Keratinocyte (primary cell): ENCODE results near the gene MDGA2. TPM values are rescaled to one million over a fixed set of nuclear protein-coding genes. Genes with fewer than 3 reads are reported as not detected.
"Not testable (repeated sequence)": the region's sequence is repeated elsewhere in the genome, so short reads cannot be mapped to it uniquely, and the experiment has no call there.

Source experiments
- DNase-seq: peaks from one replicate; pipeline ENCODE4 v3.0.0-alpha.2; 2011; ENCODE audit warnings: low read depth, missing footprints, low spot score
- FAIRE-seq: peaks from 2 replicates; lab custom pipeline; 2011; peaks lifted over from hg19 to GRCh38; lab: Jason Lieb, UNC
- H2AFZ ChIP-seq: 2 replicates; pipeline ENCODE4 v1.6.0; 2012; ENCODE audit warnings: low read length, control low read depth, inconsistent platforms; ENCODE audit not compliant: control insufficient read depth
- H3K27ac ChIP-seq: 2 replicates; pipeline ENCODE4 v1.5.1; 2011; ENCODE audit warnings: low read length; ENCODE audit not compliant: control insufficient read depth, insufficient read depth
- H3K27me3 ChIP-seq: 3 replicates; pipeline ENCODE4 v1.6.0; 2011; ENCODE audit warnings: low read length; ENCODE audit not compliant: control insufficient read depth, insufficient read depth; ENCODE audit errors: extremely low read depth
- H3K36me3 ChIP-seq, 2 experiments: 2 replicates in 1 of 2; 3 replicates in 1 of 2; pipeline ENCODE4 v1.5.1; 2011; ENCODE audit warnings: low read length in 2 of 2, mild to moderate bottlenecking in 1 of 2; ENCODE audit not compliant: control insufficient read depth in 2 of 2, insufficient read depth in 2 of 2; ENCODE audit errors: extremely low read depth in 1 of 2
- H3K4me1 ChIP-seq: 3 replicates; pipeline ENCODE4 v1.5.1; 2011; ENCODE audit warnings: low read length; ENCODE audit not compliant: control insufficient read depth, insufficient read depth; ENCODE audit errors: extremely low read depth
- H3K4me2 ChIP-seq: 3 replicates; pipeline ENCODE4 v1.6.0; 2011; ENCODE audit warnings: low read depth, low read length; ENCODE audit not compliant: control insufficient read depth, insufficient read depth; ENCODE audit errors: extremely low read depth
- H3K4me3 ChIP-seq, 3 experiments: fragments of 200-600 bp in 1 of 3; sonication (generic) in 1 of 3; 2 replicates in 2 of 3; 3 replicates in 1 of 3; pipeline ENCODE4 v1.5.1; 2011 to 2016; ENCODE audit warnings: low read length in 3 of 3, mild to moderate bottlenecking in 3 of 3, control low read depth in 2 of 3, inconsistent platforms in 1 of 3, low read depth in 1 of 3, mixed read lengths in 1 of 3, mixed run types in 1 of 3, moderate library complexity in 1 of 3; ENCODE audit not compliant: control insufficient read depth in 2 of 3, insufficient read depth in 2 of 3; ENCODE audit errors: extremely low read depth in 1 of 3
- H3K79me2 ChIP-seq: 2 replicates; pipeline ENCODE4 v1.6.0; 2012; ENCODE audit warnings: low read length; ENCODE audit not compliant: control insufficient read depth, insufficient read depth
- H3K9ac ChIP-seq: 3 replicates; pipeline ENCODE4 v1.6.0; 2011; ENCODE audit warnings: low read length; ENCODE audit not compliant: control insufficient read depth, insufficient read depth; ENCODE audit errors: extremely low read depth
- H3K9me1 ChIP-seq: 3 replicates; pipeline ENCODE4 v1.6.0; 2011; ENCODE audit warnings: low read length; ENCODE audit not compliant: control insufficient read depth, insufficient read depth; ENCODE audit errors: extremely low read depth
- H3K9me3 ChIP-seq: 2 replicates; pipeline ENCODE4 v1.5.1; 2012; ENCODE audit warnings: low read depth, low read length; ENCODE audit not compliant: control insufficient read depth
- H4K20me1 ChIP-seq: 3 replicates; pipeline ENCODE4 v1.6.0; 2011; ENCODE audit warnings: low read length; ENCODE audit not compliant: control insufficient read depth, insufficient read depth; ENCODE audit errors: extremely low read depth
- EZH2 ChIP-seq: IDR thresholded peaks from one replicate; pipeline ENCODE4 v1.6.1; 2012; ENCODE audit warnings: inconsistent platforms, mild to moderate bottlenecking, low read length, moderate library complexity
- dilution Hi-C: fragments of 300-500 bp; cut with MboI; formaldehyde crosslinking; loops from one replicate; pipeline ENCODE4 v1.7.0; 2020; ENCODE audit warnings: low sequenced_read_pairs; ENCODE audit not compliant: extremely low pct_ligation_motif_present
- polyA plus RNA-seq, 5 experiments: library from polyadenylated mRNA; depleted of rRNA in 3 of 5; stranded (reverse) in 3 of 5; stranded (forward) in 1 of 5; unstranded in 1 of 5; fragments of >200 nt; gene quantifications; 1 replicate in 1 of 5; 2 replicates in 3 of 5; 3 replicates in 1 of 5; pipeline versions ENCODE4 v1.2.1 to v1.2.3, GENCODE V29; 2011 to 2012; ENCODE audit warnings: missing spikeins in 2 of 5, low read depth in 1 of 5, low replicate concordance in 1 of 5
- TF ChIP-seq, protein P1 (sequence below), 3 experiments: IDR thresholded peaks in 1 of 3; conservative IDR thresholded peaks in 1 of 3; optimal IDR thresholded peaks in 1 of 3; 2 replicates in 2 of 3; 3 replicates in 1 of 3; pipeline versions ENCODE3 to v1.5.1; 2011; ENCODE audit warnings: low read length in 3 of 3, mild to moderate bottlenecking in 3 of 3, moderate library complexity in 2 of 3, control low read depth in 1 of 3, inconsistent platforms in 1 of 3; ENCODE audit not compliant: insufficient read depth in 2 of 3; ENCODE audit errors: extremely low read depth in 1 of 3

MDGA2 gene
- polyA plus RNA-seq, 1 donor (not counting 4 experiments of a cell fraction or from before 2014, with no cell fraction given), result not detected

DNA sequence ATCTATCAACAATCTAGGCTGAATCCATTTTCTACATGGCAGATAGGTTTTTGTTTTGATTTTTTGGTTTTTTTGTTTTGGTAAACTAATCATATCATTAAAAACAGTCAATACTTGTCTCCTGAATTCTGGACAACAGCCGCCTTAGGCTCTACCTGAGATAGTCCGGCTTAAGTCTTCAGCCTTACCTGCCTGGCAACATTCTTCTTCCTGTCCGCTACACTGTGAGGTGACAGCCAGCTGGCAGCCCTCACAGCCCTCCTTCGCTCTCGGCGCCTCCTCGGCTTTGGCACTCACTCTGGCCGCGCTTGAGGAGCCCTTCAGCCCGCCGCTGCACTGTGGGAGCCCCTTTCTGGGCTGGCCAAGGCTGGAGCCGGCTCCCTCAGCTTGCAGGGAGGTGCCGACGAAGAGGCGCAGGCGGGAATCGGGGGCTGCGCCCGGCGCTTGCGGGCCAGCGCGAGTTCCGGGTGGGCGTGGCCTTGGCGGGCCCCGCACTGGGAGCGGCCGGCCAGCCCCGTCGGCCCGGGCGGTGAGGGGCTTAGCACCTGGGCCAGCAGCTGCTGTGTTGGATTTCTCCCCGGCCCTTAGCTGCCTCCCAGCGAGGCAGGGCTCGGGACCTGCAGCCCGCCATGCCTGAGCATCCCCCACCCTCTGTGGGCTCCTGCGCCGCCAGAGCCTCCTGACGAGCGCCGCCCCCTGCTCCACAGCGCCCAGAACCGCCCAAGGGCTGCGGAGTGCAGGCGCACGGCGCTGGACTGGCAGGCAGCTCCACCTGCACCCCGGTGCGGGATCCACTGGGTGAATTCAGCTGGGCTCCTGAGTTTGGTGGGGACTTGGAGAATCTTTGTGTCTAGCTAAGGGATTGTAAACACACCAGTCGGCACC is 49.0 kb downstream of the MDGA2 start:
- dilution Hi-C loops, result no loop called here
- Histone ChIP-seq H3K4me1 (no peaks in the 10 kb centered on the region), H3K9me3 (peaks cover 1% of the 10 kb centered on the region), H3K27me3 (no peaks in the 10 kb centered on the region), H3K27ac (no peak overlapping the region), H2AFZ (no peak overlapping the region), H3K4me3 (no peak overlapping the region), H3K36me3 (no peaks in the 10 kb centered on the region), H4K20me1 (no peaks in the 10 kb centered on the region), H3K9ac (no peak overlapping the region), H3K9me1 (no peaks in the 10 kb centered on the region), H3K4me2 (no peak overlapping the region), H3K79me2 (no peaks in the 10 kb centered on the region)
- DNase-seq (no peak), FAIRE-seq (no peak)
- TF ChIP-seq, protein P1, sequence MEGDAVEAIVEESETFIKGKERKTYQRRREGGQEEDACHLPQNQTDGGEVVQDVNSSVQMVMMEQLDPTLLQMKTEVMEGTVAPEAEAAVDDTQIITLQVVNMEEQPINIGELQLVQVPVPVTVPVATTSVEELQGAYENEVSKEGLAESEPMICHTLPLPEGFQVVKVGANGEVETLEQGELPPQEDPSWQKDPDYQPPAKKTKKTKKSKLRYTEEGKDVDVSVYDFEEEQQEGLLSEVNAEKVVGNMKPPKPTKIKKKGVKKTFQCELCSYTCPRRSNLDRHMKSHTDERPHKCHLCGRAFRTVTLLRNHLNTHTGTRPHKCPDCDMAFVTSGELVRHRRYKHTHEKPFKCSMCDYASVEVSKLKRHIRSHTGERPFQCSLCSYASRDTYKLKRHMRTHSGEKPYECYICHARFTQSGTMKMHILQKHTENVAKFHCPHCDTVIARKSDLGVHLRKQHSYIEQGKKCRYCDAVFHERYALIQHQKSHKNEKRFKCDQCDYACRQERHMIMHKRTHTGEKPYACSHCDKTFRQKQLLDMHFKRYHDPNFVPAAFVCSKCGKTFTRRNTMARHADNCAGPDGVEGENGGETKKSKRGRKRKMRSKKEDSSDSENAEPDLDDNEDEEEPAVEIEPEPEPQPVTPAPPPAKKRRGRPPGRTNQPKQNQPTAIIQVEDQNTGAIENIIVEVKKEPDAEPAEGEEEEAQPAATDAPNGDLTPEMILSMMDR (optimal IDR thresholded peaks at IDR 0.05 in 1 of 3, IDR thresholded peaks at IDR 0.05 in 1 of 3, conservative IDR thresholded peaks at IDR 0.05 in 1 of 3; ENCODE audit: extremely low read depth in 1 of 3, insufficient read depth in 2 of 3, low read length in 3 of 3), result no peak
- TF ChIP-seq EZH2, result no peak

GRCh38 chr14:47624126-47624525 is 51.3 kb downstream of the MDGA2 start:
- H3K4me3 ChIP-seq, H3K36me3 ChIP-seq, H3K4me1 ChIP-seq, H3K79me2 ChIP-seq, DNase-seq, H3K9me3 ChIP-seq, H2AFZ ChIP-seq, H3K9ac ChIP-seq, dilution Hi-C loops, H3K27me3 ChIP-seq, H4K20me1 ChIP-seq, H3K4me2 ChIP-seq, H3K9me1 ChIP-seq, H3K27ac ChIP-seq, FAIRE-seq: not testable (repeated sequence)
